ENCODE data around the gene TNP2.

Gene TNP2

DNA sequence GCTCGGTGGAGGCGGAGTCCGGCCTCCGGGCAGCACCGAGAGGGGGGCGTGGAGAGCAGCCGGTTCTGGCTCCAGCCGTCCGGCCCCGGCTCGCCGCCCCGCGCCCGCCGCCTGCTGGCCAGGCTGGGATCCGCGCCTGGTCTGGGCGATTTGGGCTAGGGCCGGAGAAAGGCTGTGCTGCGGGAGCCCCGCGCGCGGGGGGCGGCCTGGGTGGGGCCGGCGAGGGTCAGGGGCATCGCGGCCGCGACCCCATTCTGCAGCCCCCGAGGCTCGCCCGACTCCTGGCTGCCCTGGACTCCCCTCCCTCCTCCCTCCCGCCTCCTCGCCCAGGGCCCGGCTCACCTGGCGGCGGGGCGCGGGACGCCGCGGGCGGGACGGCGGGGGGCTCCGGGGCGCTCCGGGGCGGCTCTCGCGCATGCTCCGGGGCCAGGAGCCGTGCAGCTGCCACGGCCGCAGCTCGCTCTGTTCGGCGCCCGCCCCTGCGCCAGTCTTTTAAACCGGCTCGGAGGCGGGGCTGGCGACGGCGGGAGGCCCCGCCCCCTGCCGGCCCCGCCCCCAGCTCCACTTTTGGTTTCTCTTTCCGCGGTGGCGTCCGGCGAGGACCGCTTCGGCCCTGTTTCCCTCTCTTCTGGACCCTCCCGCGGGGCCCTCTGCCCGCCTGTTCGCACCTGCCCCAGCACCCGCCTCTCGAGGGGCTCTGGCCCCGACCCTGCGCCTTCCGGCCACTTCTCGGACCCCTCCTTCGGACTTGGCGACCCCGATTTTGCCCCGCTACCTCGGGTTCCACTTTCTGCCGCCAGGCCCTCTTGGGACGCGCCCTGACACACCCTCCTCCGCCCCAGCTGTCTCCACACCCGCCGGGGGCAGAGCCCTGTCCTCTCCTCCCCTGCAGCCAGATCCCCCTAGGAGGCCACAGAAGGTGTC is 13.1 kb downstream of the TNP2 start, which contains the start of gene SOCS1:
Gene SOCS1 (minus strand): TSS at position 468 of the 924 bp plus-strand sequence. CDS start 726 bp downstream, outside the sequence.
- peak; percentile 84 for DNase-seq

DNA sequence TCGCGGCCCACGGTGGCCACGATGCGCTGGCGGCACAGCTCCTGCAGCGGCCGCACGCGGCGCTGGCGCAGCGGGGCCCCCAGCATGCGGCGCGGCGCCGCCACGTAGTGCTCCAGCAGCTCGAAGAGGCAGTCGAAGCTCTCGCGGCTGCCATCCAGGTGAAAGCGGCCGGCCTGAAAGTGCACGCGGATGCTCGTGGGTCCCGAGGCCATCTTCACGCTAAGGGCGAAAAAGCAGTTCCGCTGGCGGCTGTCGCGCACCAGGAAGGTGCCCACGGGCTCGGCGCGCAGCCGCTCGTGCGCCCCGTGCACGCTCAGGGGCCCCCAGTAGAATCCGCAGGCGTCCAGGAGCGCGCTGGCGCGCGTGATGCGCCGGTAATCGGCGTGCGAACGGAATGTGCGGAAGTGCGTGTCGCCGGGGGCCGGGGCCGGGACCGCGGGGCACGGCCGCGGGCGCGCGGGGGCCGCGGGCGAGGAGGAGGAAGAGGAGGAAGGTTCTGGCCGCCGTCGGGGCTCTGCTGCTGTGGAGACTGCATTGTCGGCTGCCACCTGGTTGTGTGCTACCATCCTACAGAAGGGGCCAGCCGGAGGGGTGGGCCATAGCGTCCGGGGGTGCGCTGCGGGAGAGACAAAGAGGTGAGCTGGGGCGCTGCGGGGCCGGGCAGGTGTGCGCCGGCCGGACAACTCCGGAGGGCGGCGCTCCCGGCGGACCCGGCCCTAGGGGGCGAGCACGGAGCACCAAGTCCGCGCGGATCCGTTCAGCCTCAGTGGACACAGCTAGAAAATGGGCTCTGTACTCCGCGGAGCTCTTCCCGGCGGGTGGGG is 14.0 kb downstream of the TNP2 start:
- DNase-seq = peak; percentile 61

DNA sequence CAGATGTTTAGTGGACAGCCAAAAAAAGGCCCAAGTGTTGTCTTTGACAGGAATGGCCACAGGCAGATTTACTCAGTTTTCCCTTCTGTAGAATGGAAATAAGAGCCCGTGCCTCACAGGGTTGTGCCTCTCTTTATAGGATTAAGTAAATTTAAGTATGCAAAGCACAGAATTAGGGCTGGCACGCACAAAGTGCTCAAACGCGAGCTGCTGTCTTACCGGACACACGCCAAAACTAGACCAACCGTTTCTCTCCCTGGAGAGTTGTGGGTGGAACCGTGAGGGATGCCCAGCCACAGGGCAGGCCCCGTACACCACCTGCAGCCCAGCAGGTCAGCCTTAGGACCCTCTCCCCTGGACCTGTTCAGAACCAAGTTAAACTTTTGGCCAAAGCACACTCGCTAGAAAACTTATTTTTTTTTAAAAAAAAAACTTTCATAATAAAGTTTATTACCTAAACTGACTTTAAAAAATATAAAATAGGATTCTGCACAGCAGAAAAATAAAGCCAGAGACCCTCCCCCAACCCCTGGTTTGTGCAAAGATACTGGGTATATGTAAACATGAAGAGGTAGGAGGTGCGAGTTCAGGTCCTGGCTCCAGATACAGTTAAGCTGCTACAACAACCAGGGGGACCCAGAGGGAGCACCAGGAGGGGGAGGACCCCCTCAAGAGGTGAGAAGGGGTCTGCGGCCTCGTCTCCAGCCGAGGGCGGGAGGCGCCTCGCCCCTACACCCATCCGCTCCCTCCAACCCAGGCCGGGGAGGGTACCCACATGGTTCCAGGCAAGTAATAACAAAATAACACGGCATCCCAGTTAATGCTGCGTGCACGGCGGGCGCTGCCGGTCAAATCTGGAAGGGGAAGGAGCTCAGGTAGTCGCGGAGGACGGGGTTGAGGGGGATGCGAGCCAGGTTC is 14.9 kb downstream of the TNP2 start:
- no peak for DNase-seq

DNA sequence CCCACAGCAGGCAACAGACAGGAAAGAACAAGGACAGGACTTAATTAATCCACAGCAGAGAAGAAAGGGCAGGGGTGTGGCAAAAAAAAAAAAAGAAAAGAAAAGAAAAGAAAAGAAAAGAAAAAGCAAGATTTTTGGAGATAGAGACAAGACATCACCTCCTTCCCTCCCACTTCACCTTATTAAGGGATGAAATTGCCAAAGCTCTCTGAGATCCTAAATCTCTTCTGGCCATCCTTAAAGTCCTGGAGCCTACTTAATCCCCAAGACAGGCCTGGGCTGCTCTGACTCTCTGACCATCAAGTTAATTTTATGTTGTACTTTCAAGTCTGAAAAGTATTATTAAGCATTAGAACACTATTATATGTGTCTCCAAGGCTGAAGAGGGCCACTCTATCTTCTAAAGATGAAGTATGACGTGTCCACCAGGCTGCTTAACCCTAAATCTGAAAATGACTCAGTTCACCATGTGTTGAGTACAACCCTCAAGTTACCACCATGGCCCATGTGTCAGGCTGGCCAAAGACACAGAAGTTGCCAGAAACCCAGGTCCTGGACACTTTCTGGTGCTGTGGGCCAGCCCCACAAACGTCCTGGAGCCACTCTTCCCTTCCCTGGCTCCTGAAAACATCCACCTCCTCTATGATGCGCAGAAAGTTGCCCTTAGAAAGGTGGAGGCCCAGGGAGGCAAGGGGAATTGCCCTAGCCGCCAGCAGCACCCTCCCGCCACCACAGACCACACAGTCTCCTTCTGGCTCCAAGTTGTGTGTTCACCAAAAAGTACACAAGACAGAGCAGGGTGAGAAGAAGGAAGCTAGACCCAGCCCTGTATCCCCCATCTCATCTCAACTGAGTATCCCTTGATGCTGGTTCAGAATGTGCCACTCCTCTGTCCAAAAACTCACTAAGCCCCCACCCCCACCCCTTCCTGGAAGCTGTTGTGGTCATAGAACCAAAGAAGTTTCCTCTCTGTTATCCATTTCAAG is 15.8 kb downstream of the TNP2 start:
- peak; percentile 25 for DNase-seq

DNA sequence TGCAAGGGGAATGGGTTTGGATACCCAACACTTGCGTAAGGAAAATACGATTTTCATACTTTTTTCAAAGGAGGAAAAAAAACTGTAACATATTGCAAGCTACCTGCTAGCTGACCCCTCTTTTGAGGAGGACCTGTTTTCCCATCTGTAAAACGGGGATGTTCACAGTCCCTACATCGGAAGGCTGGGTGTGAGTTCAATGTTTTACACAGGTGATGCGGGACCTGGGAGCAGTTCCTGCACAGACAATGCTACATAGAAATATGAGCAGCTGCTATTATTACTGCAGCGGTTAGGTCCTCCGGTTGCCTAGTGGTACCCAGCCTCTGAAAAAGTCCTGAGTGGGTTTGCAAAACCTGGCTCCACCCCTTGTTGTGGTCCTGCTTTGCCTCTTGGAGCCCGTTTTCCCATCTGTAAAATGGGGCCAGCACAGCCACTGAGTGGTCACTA is 16.6 kb downstream of the TNP2 start:
- no peak for DNase-seq

DNA sequence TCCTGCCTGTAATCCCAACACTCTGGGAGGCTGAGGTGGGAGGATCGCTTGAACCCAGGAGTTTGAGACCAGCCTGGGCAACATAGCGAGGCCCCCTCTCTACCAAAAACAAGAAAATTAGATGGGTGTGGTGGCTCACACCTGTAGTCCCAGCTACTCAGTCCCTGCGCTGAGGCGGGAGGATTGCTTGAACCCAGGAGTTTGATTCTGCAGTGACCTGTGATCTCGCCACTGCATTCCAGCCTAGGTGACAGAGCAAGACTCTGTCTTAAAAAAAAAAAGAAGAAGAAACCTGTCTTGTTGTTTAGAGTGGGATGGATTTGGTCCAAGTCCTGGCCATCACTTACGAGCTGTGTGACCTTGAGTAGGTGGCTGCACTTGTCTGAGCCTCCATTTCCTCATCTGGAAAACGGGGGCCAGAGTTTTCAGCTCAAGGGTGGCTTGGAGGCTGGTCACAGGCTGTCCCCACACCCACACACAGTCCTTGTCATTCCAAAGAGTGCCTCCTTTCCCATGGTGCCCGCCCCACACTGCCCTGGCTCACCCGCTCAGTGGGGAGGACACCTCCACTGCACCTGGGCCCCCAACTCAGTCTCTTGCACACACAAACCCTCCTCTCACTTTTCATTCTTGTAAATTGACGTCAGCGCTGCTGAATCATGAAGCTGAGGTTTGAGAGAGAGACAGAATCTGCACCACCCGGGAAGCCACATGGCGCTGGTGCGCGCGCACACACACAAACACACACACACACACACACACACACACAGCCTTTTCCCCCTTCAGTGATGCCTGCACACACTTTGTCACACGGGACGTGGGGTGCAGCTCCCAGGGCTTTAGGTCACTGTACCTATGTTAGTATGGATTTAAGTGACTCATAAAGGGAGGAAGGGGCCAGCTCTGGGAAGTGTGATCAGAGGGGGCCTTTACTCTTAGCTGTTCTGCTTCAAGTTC is 17.3 kb downstream of the TNP2 start:
- DNase-seq = peak; percentile 71

DNA sequence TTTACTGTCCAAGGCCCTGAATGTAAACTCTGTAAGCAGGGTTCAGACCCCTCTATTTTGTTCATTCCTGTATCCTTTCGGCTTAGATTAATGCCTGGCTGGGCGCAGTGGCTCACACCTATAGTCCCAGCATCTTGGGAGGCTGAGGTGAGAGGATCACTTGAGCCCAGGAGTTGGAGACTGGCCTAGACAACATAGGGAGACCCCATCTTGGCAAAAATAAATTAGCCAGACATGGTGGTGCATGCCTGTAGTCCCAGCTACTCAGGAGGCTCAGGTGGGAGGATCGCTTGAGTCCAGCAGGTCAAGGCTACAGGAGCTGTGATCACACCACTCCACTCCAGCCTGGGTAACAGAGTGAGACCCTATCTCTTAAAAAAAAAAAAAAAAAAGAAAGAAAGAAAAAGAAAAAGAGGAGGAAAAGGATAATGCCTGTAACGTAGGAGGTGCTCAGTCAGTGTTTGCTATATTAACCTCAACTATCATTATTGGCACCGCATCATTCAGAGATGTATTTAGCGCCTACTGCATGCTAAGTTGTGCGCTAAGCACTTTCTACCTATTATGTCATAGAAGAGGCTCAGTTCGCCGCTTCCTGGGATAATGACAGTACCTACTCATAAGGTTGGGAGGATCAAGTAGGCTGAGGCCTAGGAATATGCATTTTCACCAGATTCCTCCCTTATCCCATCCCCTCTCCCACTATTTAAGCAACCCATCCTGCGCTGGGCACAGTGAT is 18.2 kb downstream of the TNP2 start:
- DNase-seq = no peak

DNA sequence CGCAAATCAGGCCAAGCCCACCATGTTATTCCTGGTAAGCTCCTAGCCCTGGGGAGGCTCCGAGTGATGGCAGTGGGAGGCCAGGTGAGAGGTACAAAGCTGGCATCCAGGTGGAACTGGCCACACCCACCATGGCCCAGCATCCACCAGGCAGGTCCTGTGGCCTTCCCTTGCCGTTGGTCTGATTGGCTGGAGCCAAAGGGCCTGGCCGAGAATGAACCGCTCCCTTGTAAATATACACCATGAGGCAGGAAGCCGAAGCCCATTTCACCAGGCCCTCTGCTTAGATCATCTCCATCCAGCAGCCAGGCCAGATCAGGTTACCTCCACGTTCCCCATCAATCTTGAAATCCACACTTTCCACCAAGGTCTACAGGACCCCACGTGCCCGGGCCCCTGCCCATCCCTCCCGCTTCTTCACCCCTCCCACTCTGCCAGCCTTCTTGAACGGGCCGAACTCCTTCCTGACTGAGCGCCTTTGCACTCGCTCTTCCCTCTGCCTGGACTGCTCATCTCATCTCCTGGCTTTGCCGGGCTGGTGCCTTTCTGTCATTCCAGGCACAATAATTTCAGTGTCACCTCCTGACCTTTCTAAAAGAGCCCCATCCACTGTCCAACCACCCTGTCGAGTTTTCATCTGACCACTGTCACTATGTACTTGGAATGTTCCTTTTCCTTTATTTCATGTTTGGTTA is 18.9 kb downstream of the TNP2 start:
- no peak for DNase-seq

DNA sequence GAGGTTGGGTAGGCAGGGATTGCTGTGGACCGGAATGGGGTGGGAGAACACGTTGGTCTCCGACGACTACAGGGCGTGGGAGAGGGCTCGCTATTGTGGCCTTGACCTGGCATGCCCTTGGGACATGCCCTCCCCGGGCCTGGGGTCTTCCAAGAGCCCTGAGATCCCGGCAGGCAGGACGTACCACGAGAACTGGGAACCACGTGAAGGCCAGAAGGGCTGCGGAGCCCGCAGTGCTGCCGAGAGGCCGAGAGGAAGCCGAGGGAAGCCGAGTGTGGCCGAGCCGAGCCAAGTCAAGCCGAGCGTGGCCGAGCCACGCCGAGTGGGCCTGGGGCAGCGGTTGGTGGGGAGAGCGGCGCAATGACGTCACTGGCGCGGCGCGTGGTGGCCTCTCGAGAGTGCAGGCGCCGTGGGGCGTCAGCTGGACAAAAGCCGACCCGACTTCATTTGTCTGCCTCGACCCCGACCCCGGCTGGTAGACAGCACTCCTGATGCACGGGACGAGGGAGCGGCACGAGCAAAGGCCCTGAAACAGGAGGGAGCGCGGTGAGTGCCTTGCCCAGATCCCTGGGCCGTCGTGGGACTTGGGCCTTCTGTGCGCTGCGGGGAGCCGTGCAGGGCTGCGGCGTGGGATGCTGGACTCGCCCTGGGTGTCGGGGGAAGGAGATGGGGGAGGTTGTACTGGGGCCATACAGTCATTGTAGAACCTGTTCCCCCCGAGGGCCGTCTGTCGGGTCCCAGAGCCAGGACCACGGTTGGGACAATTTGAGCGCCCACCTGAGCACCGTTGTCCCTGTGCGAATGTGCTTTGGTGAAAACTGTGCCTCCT is 19.7 kb downstream of the TNP2 start:
- DNase-seq = no peak

DNA sequence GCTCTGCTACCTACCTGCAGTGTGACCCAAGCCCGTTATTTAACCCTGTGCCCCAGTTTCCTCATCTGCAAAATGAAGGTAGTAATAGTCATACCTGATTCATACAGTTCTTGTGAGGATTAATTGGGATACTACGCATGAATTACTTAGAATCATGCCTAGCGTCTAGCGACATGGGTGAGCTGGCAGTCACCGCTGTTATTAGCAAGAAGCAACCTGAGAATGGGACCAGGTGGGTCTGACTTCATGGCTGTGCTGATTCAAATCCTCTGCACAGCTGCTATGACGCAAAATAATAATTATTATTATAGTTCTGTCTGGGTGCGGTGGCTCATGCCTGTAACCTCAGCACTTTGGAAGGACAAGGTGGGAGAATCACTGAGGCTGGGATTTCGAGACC is 21.0 kb downstream of the TNP2 start:
- DNase-seq = no peak

DNA sequence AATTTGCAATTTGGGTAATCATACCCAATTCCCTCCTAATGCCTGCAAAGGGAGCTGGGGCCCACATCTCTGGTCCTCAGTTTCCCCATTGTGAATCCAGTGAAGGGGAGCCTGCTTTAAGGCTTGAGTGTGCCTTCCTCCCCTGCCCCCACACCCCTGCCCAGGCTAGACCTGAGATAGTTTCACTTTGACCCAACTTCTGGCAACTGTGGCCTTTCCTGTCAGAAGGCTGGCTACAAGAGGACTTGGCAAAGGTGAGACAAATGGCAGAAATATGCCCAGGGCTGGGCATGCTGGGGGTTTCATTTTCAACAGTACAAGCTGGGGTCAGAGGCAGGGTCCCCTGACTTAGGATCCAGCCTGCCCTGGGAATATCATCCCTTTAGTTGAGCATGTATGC is 23.1 kb downstream of the TNP2 start:
- DNase-seq = no peak

DNA sequence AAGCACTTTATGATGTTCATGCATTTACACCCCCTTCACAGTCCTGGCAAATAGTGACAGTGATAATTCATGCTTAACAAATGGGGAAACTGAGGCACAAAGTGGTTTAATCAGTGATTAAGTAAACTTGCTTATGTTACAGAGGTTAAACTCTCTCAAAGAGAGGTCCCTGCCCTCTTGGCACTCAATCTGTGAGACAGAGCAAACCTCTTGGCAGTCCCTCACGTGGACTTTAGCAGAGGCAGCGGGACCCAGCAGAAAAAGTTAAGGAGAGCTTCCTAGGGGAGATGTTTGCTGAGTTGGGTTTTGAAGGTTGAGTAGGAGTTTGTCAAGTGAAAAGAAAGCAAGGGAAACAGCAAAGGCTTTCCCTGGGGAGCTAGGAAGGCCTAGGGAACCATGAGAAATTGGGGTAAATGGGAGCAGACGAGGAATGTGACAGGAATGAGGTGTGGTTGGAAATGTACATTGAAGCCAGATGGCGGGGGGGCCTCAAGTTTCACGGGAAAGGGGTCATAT is 23.8 kb downstream of the TNP2 start:
- DNase-seq = no peak

DNA sequence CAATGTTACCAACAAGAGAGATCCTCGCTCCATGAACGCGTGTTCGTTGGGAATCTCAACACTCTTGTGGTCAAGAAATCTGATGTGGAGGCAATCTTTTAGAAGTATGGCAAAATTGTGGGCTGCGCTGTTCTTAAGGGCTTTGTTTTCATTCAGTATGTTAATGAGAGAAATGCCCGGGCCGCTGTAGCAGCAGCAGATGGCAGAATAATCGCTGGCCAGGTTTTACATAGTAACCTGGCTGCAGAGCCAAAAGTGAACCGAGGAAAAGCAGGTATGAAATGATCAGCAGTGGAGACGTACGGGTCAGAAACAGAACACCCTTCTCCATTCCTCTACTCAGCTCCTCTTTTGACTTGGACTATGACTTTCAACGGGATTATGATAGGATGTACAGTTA is 26.5 kb downstream of the TNP2 start:
- DNase-seq = no peak

DNA sequence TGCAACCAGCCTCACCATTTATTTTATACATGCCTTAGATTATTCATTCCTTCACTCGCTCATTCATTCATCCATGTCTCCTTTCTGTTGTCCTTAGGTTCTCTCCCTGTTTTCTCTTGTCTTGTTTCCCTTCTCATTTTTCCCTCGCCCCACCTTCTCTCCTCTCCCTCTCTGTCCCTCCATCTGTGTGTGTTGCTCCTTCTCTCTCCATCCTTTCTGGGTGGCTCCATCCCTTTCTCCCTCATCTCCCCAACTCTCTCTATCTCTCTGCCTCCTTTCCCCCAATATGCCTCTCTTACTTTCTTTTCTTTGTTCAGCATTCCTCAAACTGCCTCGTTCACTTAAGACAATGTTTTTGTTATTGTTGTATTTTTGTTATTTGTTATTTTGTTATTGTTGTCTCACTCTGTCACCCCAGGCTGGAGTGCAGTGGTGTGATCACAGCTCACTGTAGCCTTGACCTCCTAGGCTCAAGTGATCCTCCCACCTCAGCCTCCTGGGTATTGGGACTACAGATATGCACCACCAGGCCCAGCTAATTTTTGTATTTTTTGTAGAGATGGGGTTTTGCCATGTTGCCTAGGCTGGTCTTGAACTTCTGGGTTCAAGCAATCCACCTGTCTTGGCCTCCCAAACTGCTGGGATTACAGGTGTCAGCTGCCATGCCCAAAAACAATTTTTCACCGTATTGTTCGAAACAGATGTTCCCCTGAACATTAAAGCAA is 27.5 kb downstream of the TNP2 start:
- DNase-seq = no peak

DNA sequence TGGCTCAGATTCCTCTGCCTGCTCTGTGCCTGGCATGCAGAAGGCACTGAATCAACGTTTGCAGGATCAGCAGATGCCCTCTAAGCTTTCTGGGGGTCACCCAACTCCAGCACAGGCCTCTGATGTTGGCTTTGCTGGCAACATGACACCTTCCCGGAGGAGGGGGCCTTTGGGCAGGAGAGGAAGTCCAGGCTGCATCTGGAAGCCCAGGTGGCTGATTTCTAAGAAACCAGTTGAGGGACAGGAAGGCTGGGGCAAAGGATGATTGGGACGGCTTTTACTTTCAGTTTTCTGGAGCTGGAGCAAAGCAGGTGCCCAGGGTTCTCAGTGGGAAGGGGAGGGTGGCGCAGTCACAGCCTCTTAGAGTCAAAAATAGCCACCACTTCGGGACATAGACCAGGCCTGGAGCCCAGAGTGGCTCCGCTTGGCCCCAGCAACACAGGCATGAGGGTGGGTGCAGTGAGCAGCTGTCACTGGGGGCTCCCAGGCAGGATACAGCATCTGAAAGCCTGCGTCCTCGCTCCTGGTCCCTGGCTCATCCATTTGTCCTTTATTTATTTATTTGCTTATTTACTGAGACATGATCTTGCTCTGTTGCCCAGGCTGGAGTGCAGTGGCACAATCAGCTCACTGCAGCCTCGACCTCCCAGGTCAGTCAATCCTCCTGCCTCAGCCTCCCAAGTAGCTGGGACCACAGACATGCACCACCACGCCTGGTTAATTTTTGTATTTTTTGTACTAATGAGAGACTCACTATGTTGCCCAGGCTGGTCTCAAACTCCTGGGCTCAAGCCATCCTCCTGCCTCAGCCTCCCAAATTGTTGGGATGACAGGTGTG is 28.3 kb downstream of the TNP2 start:
- no peak for DNase-seq

Data from activated effector memory CD4-positive, alpha-beta T cell treated with Interleukin-2 at 50 U/mL for 16 hours (primary cell).